HCT116 (cell line): ENCODE measurements around the gene GPR101. TPM values are rescaled to one million over a fixed set of nuclear protein-coding genes. Genes with fewer than 3 reads are reported as not detected.
"Not testable (repeated sequence)": the region's sequence is repeated elsewhere in the genome, so short reads cannot be mapped to it uniquely, and the experiment has no call there.

Experiments used
- ATAC-seq: fragments of 200-7000 bp; cut with Tn5 transposase; 2 replicates; pipeline ENCODE4 v1.9.1; 2020; ENCODE audit warnings: mild to moderate bottlenecking, moderate library complexity
- BruUV-seq: library from RNA; stranded (reverse); fragments of 400-500 nt; replicated peaks from 2 replicates; lab custom pipeline; 2021; lab: Mats Ljungman, UMichigan
- CTCF ChIA-PET: fragments of 300-600 bp; sonication (Branson Sonifier 250); formaldehyde crosslinking; loops from one replicate; lab custom pipeline; 2021; ENCODE audit warnings: antibody characterized with exemption; lab: Charles Lee
- POLR2A ChIA-PET: fragments of 300-600, 350-600 bp; sonication (Branson Sonifier 250); formaldehyde crosslinking; loops from one replicate; lab custom pipeline; 2021; ENCODE audit warnings: antibody characterized with exemption; lab: Charles Lee
- RAD21 ChIA-PET, 2 experiments: fragments of 300-600 bp; sonication (Branson Sonifier 250); formaldehyde crosslinking; loops; one replicate each; lab custom pipeline; 2023; ENCODE audit warnings: low total read pairs in 2 of 2; ENCODE audit not compliant: uncharacterized antibody in 2 of 2, unreplicated experiment in 2 of 2, low non-redundant PET in 1 of 2; lab: Charles Lee
- DNase-seq: peaks from one replicate; pipeline ENCODE4 v3.0.0-alpha.2; 2010; ENCODE audit warnings: low read depth, low spot score
- H2AFZ ChIP-seq: fragments of 200-600 bp; shearing (Covaris generic), sonication (generic); 2 replicates; pipeline ENCODE4 v1.6.1; 2017; ENCODE audit warnings: low read depth, mixed run types, mixed read lengths, antibody characterized with exemption, low read length; ENCODE audit not compliant: poor library complexity, severe bottlenecking
- H3K27ac ChIP-seq: 2 replicates; pipeline ENCODE4 v1.5.1; 2012; ENCODE audit warnings: low read depth, low read length
- H3K27me3 ChIP-seq: fragments of 200-600 bp; sonication (generic); 2 replicates; pipeline ENCODE4 v1.6.1; 2016; ENCODE audit warnings: mixed run types, low read length, mixed read lengths; ENCODE audit not compliant: insufficient read depth
- H3K36me3 ChIP-seq, 2 experiments: fragments of 200-500 bp in 1 of 2; fragments of 200-600 bp in 1 of 2; sonication (Bioruptor generic) in 1 of 2; sonication (generic) in 1 of 2; 2 replicates each; pipeline versions ENCODE4 v1.5.1 to v1.6.1; 2014 to 2016; ENCODE audit warnings: low read length in 2 of 2, inconsistent platforms in 1 of 2, mixed read lengths in 1 of 2, mixed run types in 1 of 2; ENCODE audit not compliant: insufficient read depth in 2 of 2, control insufficient read depth in 1 of 2
- H3K4me1 ChIP-seq, 2 experiments: fragments of 200-600 bp in 1 of 2; sonication (generic) in 1 of 2; 2 replicates each; pipeline versions ENCODE4 v1.5.1 to v1.6.1; 2012 to 2017; ENCODE audit warnings: low read length in 2 of 2, inconsistent platforms in 1 of 2, mild to moderate bottlenecking in 1 of 2, mixed read lengths in 1 of 2, mixed run types in 1 of 2, moderate library complexity in 1 of 2; ENCODE audit not compliant: insufficient read depth in 2 of 2, control insufficient read depth in 1 of 2
- H3K4me2 ChIP-seq: fragments of 200-600 bp; sonication (generic); 2 replicates; pipeline ENCODE4 v1.6.1; 2017; ENCODE audit warnings: mixed run types, low read length, mixed read lengths
- H3K4me3 ChIP-seq, 2 experiments: fragments of 200-600 bp in 1 of 2; sonication (generic) in 1 of 2; replicated peaks in 1 of 2; 2 replicates each; pipeline ENCODE4 v1.5.1; 2011 to 2016; ENCODE audit warnings: low read length in 2 of 2, control low read depth in 1 of 2, low read depth in 1 of 2, mild to moderate bottlenecking in 1 of 2, mixed read lengths in 1 of 2, mixed run types in 1 of 2
- H3K79me2 ChIP-seq: fragments of 200-600 bp; sonication (generic); 2 replicates; pipeline ENCODE4 v1.6.1; 2017; ENCODE audit warnings: mild to moderate bottlenecking, mixed run types, low read length, moderate library complexity, mixed read lengths; ENCODE audit not compliant: insufficient read depth
- H3K9ac ChIP-seq: fragments of 200-600 bp; sonication (generic); 2 replicates; pipeline ENCODE4 v1.6.1; 2016; ENCODE audit warnings: low read length, mixed read lengths
- H3K9me2 ChIP-seq: fragments of 200-600 bp; sonication (generic), shearing (Covaris generic); 2 replicates; pipeline ENCODE4 v1.6.1; 2017; ENCODE audit warnings: mixed run types, mild to moderate bottlenecking, moderate library complexity; ENCODE audit not compliant: insufficient read depth
- H3K9me3 ChIP-seq, 2 experiments: fragments of 200-500 bp in 1 of 2; fragments of 200-600 bp in 1 of 2; sonication (Bioruptor generic) in 1 of 2; sonication (generic) in 1 of 2; 2 replicates each; pipeline ENCODE4 v1.6.1; 2014 to 2017; ENCODE audit warnings: low read length in 2 of 2, mixed read lengths in 2 of 2, inconsistent platforms in 1 of 2, low read depth in 1 of 2, mild to moderate bottlenecking in 1 of 2, mixed run types in 1 of 2, moderate library complexity in 1 of 2; ENCODE audit not compliant: control insufficient read depth in 1 of 2, insufficient read depth in 1 of 2
- H4K20me1 ChIP-seq: fragments of 200-600 bp; sonication (generic), shearing (Covaris generic); 2 replicates; pipeline ENCODE4 v1.6.1; 2017; ENCODE audit warnings: mixed run types, mild to moderate bottlenecking, moderate library complexity; ENCODE audit not compliant: insufficient read depth
- EZH2 ChIP-seq: fragments of 200-600 bp; sonication (generic); IDR thresholded peaks from 2 replicates; pipeline ENCODE4 v1.6.1; 2017; ENCODE audit warnings: antibody characterized with exemption, mixed run types
- FOSL1 ChIP-seq: IDR thresholded peaks from 2 replicates; pipeline ENCODE4 v1.6.1; 2012; ENCODE audit warnings: low read depth
- JUND ChIP-seq: IDR thresholded peaks from 2 replicates; pipeline ENCODE4 v1.6.1; 2012
- POLR2A ChIP-seq: IDR thresholded peaks from 2 replicates; pipeline ENCODE4 v1.7.0; 2011; ENCODE audit warnings: borderline replicate concordance; ENCODE audit not compliant: insufficient read depth, insufficient read length; ENCODE audit errors: extremely low read depth
- RAD21 ChIP-seq: IDR thresholded peaks from 2 replicates; pipeline ENCODE4 v1.6.1; 2012; ENCODE audit warnings: low read depth, mild to moderate bottlenecking
- YY1 ChIP-seq: IDR thresholded peaks from 2 replicates; pipeline ENCODE4 v1.6.1; 2011; ENCODE audit warnings: low read length, low read depth, moderate library complexity, mild to moderate bottlenecking; ENCODE audit not compliant: insufficient replicate concordance; ENCODE audit errors: extremely low read depth
- ZNF274 ChIP-seq: fragments of 200-500 bp; sonication (Bioruptor generic); IDR thresholded peaks from 2 replicates; pipeline ENCODE4 v1.6.1; 2014; ENCODE audit warnings: mild to moderate bottlenecking, low read depth, low read length, inconsistent platforms
- intact Hi-C: fragments of 100-400 bp; cut with micrococcal nuclease; formaldehyde crosslinking; loops from 2 replicates; pipeline ENCODE4 v1.10.0; 2022
- total RNA-seq: library from RNA; stranded (reverse); gene quantifications from one replicate; pipeline ENCODE4 v1.2.1, GENCODE V29; 2021; ENCODE audit not compliant: unreplicated experiment
- TF ChIP-seq, protein P1 (sequence below), 3 experiments: fragments of 200-600 bp in 1 of 3; sonication (generic) in 1 of 3; IDR thresholded peaks in 2 of 3; conservative IDR thresholded peaks in 1 of 3; 2 replicates each; pipeline ENCODE4 v1.5.1; 2012 to 2017; ENCODE audit warnings: low read depth in 2 of 3, low read length in 2 of 3, antibody characterized with exemption in 1 of 3, borderline replicate concordance in 1 of 3, control low read depth in 1 of 3, mild to moderate bottlenecking in 1 of 3, mixed read lengths in 1 of 3, mixed run types in 1 of 3, moderate library complexity in 1 of 3; ENCODE audit not compliant: insufficient read depth in 1 of 3
- TF ChIP-seq, protein P2 (sequence below): IDR thresholded peaks from 2 replicates; pipeline ENCODE4 v1.6.1; 2012
- TF ChIP-seq, protein P3 (sequence below): IDR thresholded peaks from 2 replicates; pipeline ENCODE4 v1.6.1; 2012; ENCODE audit warnings: low read depth

GPR101 gene
- total RNA-seq, 1 experiment from 2014 or later = not detected

DNA sequence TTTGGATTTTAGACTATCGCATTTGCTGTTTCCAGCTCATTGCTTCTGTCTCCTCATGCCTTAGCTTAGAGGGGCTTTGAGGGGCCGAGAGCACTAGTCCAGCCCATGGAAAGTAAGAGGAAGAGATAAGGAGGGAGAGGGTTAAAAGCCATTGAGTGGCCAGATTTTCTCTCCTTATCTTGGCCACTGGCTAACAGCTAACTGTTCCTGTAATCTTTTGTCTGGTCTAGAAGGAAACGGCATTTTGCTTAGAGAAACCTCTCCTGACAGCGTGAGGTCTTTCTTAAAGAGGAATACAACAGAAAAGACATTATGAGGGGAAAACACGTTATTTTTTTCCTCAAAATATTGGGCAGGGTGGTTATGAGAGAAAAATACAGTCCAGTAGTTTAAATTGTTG lies 7.9 kb downstream of the GPR101 start:
- no peaks in the 10 kb centered on the region for H4K20me1 ChIP-seq
- H2AFZ ChIP-seq = no peak overlapping the region
- no peak overlapping the region for H3K9ac ChIP-seq
- intact Hi-C loops = no loop called here
- TF ChIP-seq JUND (no peak), EZH2 (no peak), RAD21 (no peak), FOSL1 (no peak), POLR2A (no peak), ZNF274 (no peak), YY1 (no peak)
- TF ChIP-seq, protein P1, sequence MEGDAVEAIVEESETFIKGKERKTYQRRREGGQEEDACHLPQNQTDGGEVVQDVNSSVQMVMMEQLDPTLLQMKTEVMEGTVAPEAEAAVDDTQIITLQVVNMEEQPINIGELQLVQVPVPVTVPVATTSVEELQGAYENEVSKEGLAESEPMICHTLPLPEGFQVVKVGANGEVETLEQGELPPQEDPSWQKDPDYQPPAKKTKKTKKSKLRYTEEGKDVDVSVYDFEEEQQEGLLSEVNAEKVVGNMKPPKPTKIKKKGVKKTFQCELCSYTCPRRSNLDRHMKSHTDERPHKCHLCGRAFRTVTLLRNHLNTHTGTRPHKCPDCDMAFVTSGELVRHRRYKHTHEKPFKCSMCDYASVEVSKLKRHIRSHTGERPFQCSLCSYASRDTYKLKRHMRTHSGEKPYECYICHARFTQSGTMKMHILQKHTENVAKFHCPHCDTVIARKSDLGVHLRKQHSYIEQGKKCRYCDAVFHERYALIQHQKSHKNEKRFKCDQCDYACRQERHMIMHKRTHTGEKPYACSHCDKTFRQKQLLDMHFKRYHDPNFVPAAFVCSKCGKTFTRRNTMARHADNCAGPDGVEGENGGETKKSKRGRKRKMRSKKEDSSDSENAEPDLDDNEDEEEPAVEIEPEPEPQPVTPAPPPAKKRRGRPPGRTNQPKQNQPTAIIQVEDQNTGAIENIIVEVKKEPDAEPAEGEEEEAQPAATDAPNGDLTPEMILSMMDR (IDR thresholded peaks at IDR 0.05 in 2 of 3, conservative IDR thresholded peaks at IDR 0.05 in 1 of 3; ENCODE audit: borderline replicate concordance in 1 of 3, insufficient read depth in 1 of 3, low read depth in 2 of 3, low read length in 2 of 3) = no peak
- TF ChIP-seq, protein P2, sequence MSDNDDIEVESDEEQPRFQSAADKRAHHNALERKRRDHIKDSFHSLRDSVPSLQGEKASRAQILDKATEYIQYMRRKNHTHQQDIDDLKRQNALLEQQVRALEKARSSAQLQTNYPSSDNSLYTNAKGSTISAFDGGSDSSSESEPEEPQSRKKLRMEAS = no peak
- TF ChIP-seq, protein P3, sequence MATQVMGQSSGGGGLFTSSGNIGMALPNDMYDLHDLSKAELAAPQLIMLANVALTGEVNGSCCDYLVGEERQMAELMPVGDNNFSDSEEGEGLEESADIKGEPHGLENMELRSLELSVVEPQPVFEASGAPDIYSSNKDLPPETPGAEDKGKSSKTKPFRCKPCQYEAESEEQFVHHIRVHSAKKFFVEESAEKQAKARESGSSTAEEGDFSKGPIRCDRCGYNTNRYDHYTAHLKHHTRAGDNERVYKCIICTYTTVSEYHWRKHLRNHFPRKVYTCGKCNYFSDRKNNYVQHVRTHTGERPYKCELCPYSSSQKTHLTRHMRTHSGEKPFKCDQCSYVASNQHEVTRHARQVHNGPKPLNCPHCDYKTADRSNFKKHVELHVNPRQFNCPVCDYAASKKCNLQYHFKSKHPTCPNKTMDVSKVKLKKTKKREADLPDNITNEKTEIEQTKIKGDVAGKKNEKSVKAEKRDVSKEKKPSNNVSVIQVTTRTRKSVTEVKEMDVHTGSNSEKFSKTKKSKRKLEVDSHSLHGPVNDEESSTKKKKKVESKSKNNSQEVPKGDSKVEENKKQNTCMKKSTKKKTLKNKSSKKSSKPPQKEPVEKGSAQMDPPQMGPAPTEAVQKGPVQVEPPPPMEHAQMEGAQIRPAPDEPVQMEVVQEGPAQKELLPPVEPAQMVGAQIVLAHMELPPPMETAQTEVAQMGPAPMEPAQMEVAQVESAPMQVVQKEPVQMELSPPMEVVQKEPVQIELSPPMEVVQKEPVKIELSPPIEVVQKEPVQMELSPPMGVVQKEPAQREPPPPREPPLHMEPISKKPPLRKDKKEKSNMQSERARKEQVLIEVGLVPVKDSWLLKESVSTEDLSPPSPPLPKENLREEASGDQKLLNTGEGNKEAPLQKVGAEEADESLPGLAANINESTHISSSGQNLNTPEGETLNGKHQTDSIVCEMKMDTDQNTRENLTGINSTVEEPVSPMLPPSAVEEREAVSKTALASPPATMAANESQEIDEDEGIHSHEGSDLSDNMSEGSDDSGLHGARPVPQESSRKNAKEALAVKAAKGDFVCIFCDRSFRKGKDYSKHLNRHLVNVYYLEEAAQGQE = no peak
- H3K9me2 ChIP-seq = no peaks in the 10 kb centered on the region
- H3K4me3 ChIP-seq = no peak overlapping the region
- BruUV-seq = no TSS peak
- no peak overlapping the region for H3K27ac ChIP-seq
- ChIA-PET POLR2A (no interaction called here), RAD21 (no interaction called here), CTCF (no interaction called here)
- no peaks in the 10 kb centered on the region for H3K4me1 ChIP-seq
- no peaks in the 10 kb centered on the region for H3K36me3 ChIP-seq
- no peaks in the 10 kb centered on the region for H3K9me3 ChIP-seq
- ATAC-seq (no peak), DNase-seq (no peak)
- H3K27me3 ChIP-seq = peaks cover 2% of the 10 kb centered on the region; the same call in 1 of the 2 replicates
- no peaks in the 10 kb centered on the region for H3K79me2 ChIP-seq
- no peak overlapping the region for H3K4me2 ChIP-seq

DNA sequence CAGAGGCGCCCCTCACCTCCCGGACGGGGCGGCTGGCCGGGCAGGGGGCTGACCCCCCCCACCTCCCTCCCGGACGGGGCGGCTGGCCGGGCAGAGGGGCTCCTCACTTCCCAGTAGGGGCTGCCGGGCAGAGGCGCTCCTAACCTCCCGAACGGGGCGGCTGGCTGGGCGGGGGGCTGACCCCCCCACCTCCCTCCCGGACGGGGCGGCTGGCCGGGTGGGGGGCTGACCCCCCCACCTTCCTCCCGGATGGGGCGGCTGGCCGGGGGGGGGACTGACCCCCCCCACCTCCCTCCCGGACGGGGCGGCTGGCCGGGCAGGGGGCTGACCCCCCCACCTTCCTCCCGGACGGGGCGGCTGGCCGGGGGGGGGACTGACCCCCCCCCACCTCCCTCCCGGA lies 33.6 kb downstream of the GPR101 start:
- H3K4me2 ChIP-seq, ATAC-seq, H3K36me3 ChIP-seq, POLR2A ChIA-PET, H3K9me3 ChIP-seq, intact Hi-C loops, H4K20me1 ChIP-seq, H3K27ac ChIP-seq, CTCF ChIA-PET, BruUV-seq, H3K4me3 ChIP-seq, H3K9ac ChIP-seq, H3K4me1 ChIP-seq, RAD21 ChIA-PET, DNase-seq, H3K27me3 ChIP-seq, H3K9me2 ChIP-seq, H2AFZ ChIP-seq, H3K79me2 ChIP-seq: not testable (repeated sequence)
